OCI-LY7 (cell line): Measurements from ENCODE around the gene PPP4R4.

Experiments
- CTCF ChIP-seq: fragments of 200-600 bp; sonication (generic); conservative IDR thresholded peaks from 2 replicates; pipeline ENCODE4 v1.5.1; 2014; ENCODE audit warnings: mild to moderate bottlenecking, antibody characterized with exemption, low read length, moderate library complexity, mixed read lengths
- EZH2phosphoT487 ChIP-seq: fragments of 200-600 bp; sonication (generic); IDR thresholded peaks from 2 replicates; pipeline ENCODE4 v1.6.1; 2018; ENCODE audit warnings: low read depth, borderline replicate concordance, mild to moderate bottlenecking, mixed run types, antibody characterized with exemption, low read length, moderate library complexity, mixed read lengths

- no peak for TF ChIP-seq CTCF
- no peak for TF ChIP-seq EZH2phosphoT487
These were observed 31.3 kb upstream of the PPP4R4 start for GRCh38 chr14:94142836-94143235.
